ENCODE measurements around the gene PRPF19. TPM values are rescaled to one million over a fixed set of nuclear protein-coding genes. Genes with fewer than 3 reads are reported as not detected.

Gene PRPF19
- total RNA-seq, 1 donor from 2014 or later, result 51.4 TPM

DNA sequence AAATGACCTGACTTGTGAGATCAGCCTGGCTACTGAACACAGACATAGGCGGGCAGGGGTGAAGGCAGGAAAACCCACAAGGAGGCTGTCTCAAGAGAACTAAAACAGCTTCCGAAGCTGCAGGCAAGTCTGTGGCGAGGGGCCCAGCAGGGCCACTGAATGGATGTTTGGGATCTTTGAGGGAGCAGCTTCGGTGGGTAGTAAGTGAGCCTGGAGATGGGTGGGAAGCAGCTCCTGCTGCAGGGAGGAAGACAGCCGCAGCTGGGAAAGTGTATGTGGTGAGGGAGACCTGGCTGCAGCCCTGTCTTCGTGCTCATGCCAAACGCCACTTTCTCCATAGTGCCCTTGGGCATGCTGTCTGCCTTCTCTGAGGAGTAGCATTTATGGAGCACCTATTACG is 61.0 kb downstream of the PRPF19 start:
- no peak for DNase-seq (ENCODE audit: low read depth)

DNA sequence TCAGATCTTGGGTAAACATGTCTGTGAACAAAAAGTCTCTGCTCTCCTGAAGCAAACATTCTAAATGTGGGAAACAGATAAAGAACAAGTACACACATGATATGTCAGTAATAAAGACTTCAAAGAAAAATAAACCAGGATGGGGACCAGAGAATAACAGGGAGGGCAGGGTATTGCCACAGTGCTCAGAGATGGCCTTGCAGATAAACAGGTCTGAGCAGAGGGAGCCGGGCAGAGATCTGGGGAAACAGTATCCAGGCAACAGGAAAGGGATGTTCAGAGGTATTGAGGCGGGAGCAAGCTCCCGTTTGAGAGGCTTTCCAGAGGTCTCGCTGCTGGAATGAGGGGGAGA is 61.5 kb downstream of the PRPF19 start:
- DNase-seq (ENCODE audit: low read depth), result no peak

DNA sequence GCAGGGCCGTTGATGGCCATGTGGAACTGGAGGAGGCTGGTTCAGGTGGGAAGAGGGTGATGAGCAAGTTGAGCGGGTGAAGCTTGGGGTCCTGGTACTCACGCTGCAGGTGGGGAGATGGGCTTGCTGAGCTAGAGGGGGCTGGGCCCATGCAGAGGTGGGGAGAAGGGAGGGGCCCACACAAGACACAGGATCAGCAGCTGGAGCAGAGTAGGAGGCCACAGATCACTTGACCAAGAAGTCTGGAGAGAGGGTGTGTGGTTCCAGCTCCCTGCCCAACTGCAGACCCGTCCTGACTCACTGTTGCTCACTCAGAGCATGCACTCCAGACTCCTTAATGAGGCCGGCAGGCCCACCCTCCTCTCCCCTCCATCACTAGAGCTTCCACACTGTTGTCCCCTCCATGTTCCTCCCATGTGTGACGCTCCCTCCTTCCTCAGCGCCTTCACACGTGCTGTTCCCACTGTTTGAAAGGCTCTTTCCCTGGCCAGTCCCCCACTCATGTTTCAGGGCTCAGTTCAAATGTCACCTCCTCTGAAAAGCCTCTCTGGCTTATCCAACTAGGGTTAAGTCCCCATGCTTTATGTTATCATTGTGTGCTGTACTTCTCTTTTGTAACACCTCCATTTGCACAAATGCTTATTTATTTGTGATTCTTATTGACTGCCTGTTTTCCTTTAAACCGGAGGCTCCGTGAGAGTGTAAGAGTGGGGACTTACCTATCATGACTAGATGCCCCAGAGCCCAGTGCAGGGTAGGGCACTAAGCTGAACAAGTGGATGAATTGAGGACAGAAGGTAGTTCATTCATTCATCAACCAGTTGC is 62.1 kb downstream of the PRPF19 start:
- peak; percentile 56 for DNase-seq (ENCODE audit: low read depth)

DNA sequence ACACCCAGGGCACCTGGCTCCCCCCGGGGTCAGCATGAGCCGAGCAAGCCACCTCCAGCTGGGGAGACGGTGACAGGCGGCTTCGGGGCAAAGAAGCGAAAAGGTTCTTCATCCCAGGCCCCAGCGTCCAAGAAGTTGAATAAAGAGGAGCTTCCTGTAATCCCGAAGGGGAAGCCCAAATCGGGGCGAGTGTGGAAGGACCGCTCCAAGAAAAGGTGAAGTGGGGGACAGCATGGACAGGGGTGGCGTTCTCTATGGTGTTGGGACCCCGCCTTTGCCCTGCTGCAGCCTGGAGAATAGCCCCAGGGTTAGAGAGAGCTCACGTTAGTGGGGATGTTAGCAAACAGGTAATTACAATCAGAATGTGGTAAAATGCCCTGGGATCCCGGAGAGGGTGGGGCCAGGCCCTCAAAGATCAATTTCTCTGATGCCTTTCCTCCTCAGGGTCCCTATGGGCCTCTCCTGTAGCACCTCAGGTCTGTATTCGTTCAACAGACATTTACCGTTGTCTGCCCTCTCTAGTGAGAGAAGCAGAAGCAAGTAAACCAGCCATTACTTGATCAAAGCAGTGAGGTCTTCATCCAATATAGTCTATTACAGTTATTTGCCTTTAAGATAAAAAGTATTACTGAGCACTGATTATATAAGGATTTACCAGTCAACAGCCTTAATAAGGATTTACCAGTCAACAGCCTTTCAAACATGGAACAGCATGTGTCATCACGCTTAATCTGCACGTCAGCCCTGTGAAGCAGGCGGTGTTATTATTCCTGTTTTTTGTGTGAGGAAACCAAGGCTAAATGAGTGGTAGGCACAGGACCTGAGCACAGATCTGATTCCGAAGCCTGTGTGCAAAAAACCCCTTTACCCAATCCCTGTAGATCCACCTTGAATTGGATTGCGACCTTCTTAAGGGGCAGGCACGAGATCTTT is 63.5 kb downstream of the PRPF19 start:
- DNase-seq (ENCODE audit: low read depth), result peak; percentile 8

DNA sequence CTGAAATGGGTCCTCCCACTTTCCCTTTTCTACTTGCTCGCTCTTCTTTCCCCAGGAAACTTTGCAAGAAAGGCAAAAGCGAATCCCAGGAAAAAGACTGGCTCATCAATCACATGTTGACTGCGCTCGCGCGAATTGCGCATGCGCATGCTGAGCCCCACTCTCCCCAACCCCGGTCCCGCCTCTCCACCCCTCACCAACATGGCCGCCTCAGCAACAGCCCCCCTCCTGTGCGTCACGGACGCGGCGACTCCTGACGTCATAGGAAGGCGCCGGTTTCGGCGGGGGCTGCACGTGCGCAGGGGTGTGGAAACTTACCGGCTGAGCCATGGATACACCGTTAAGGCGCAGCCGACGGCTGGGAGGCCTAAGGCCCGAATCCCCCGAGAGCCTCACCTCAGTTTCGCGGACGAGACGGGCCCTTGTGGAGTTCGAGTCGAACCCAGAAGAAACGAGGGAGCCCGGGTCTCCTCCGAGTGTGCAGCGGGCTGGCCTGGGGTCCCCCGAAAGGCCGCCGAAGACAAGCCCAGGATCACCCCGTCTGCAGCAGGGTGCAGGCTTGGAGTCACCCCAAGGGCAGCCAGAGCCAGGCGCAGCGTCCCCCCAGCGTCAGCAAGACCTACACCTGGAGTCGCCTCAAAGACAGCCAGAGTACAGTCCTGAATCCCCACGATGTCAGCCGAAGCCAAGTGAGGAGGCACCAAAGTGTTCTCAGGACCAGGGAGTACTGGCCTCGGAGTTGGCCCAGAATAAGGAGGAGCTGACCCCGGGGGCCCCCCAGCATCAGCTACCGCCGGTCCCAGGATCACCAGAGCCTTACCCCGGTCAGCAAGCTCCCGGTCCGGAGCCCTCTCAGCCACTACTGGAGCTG is 64.4 kb downstream of the PRPF19 start, which contains the start of gene CCDC86:
TSS of gene CCDC86 (plus strand) at position 317 of the 871 bp plus-strand sequence. CDS start at position 329, 12 bp downstream.
- peak; percentile 96 for DNase-seq (ENCODE audit: low read depth)

Other genes with a start within 250 kb of the PRPF19 start
- not detected in 2 replicates for gene MS4A8, start 207.0 kb downstream of the PRPF19 start, total RNA-seq
- gene MS4A18, start 181.9 kb downstream of the PRPF19 start, total RNA-seq, result not detected in 2 replicates
- not detected in 2 replicates for gene MS4A15, start 149.7 kb downstream of the PRPF19 start, total RNA-seq
- gene MS4A10, start 121.3 kb downstream of the PRPF19 start, total RNA-seq, result not detected in 2 replicates
- 19.2 and 24.1 TPM in 2 replicates for gene CCDC86, start 64.5 kb downstream of the PRPF19 start, total RNA-seq
- gene PTGDR2, start 50.6 kb downstream of the PRPF19 start, total RNA-seq, result not detected in 2 replicates
- gene ZP1, start 39.0 kb downstream of the PRPF19 start, total RNA-seq, result not detected in 2 replicates
- 91.8 and 108 TPM in 2 replicates for gene TMEM109, start 7.6 kb upstream of the PRPF19 start, total RNA-seq
- gene TMEM132A, start 17.9 kb upstream of the PRPF19 start, total RNA-seq, result 76.1 and 94.4 TPM in 2 replicates
- gene SLC15A3, start 45.6 kb upstream of the PRPF19 start, total RNA-seq, result 9.4 and 17.0 TPM in 2 replicates
- gene CD6, start 65.1 kb upstream of the PRPF19 start, total RNA-seq, result 0.08 TPM in 1 of 2 replicates, not detected in the other
- not detected in 2 replicates for gene CD5, start 195.9 kb upstream of the PRPF19 start, total RNA-seq